GM20000 (cell line): Measurements from ENCODE around the gene TMEM134.

ENCODE experiments used
- DNase-seq: peaks from one replicate; pipeline ENCODE4 v3.0.0; 2012; ENCODE audit warnings: low spot score
- CTCF ChIP-seq: IDR thresholded peaks from 2 replicates; pipeline ENCODE4 v1.5.1; 2012; ENCODE audit warnings: mild to moderate bottlenecking, control low read depth; ENCODE audit errors: extremely low read depth, missing control alignments

The TMEM134 gene

GRCh38 chr11:67465189-67465510, 3.9 kb downstream of the TMEM134 start:
- no peak for DNase-seq

GRCh38 chr11:67464411-67465188, 4.5 kb downstream of the TMEM134 start:
- no peak for TF ChIP-seq CTCF
- peak; percentile 96 for DNase-seq

More at GRCh38 chr11:67465189-67465510, 3.9 kb downstream of the TMEM134 start:
- TF ChIP-seq CTCF = no peak

GRCh38 chr11:67463680-67464410, 5.2 kb downstream of the TMEM134 start:
- DNase-seq = no peak
- no peak for TF ChIP-seq CTCF

- DNase-seq = no peak
- no peak for TF ChIP-seq CTCF
Observed at GRCh38 chr11:67463186-67463585, 5.9 kb downstream of the TMEM134 start.

GRCh38 chr11:67458266-67458665, 10.8 kb downstream of the TMEM134 start:
- no peak for TF ChIP-seq CTCF

GRCh38 chr11:67457453-67457852, 11.6 kb downstream of the TMEM134 start:
- TF ChIP-seq CTCF = no peak
- DNase-seq = no peak

More at GRCh38 chr11:67458266-67458665, 10.8 kb downstream of the TMEM134 start:
- no peak for DNase-seq

- TF ChIP-seq CTCF = no peak
- no peak for DNase-seq
Observed at GRCh38 chr11:67456068-67456705, 12.9 kb downstream of the TMEM134 start.
